ENCODE results near the gene SMYD3. TPM values are rescaled to one million over a fixed set of nuclear protein-coding genes. Genes with fewer than 3 reads are reported as not detected.

The SMYD3 gene
- total and polyA plus RNA-seq, 2 experiments from 2014 or later, result 30.8 to 68.5 TPM

- Histone ChIP-seq H2AFZ (no peak overlapping the region), H3K27me3 (no peaks in the 10 kb centered on the region), H3K36me3 (replicated peaks; ENCODE audit: insufficient read depth, low read depth) (no peaks in the 10 kb centered on the region), H3K9me3 (ENCODE audit: low read depth) (no peaks in the 10 kb centered on the region), H3K79me2 (no peaks in the 10 kb centered on the region), H3K4me1 (ENCODE audit: insufficient read depth) (no peaks in the 10 kb centered on the region), H3K9me2 (replicated peaks; ENCODE audit: insufficient read depth) (no peaks in the 10 kb centered on the region), H4K20me1 (ENCODE audit: insufficient read depth, poor library complexity, severe bottlenecking) (no peaks in the 10 kb centered on the region), H3K4me2 (no peak overlapping the region), H3K27ac (no peak overlapping the region), H3K4me3 (no peak overlapping the region)
- TF ChIP-seq EZH2 (IDR thresholded peaks at IDR 0.05; ENCODE audit: borderline replicate concordance) (no peak), CTCF (IDR thresholded peaks at IDR 0.05; ENCODE audit: poor library complexity) (no peak), EZH2phosphoT487 (IDR thresholded peaks at IDR 0.05; ENCODE audit: low read depth, severe bottlenecking, unreplicated experiment) (no peak)
- no peak for DNase-seq (ENCODE audit: low spot score)
- WGBS (ENCODE audit: low lambda C conversion rate, missing lambda C conversion rate), result 91% methylated on average over 6 of the region's 7 CpGs
Measured at GRCh38 chr1:246526915-246527314, 19.8 kb upstream of the SMYD3 start.

- TF ChIP-seq EZH2 (IDR thresholded peaks at IDR 0.05; ENCODE audit: borderline replicate concordance) (no peak), EZH2phosphoT487 (IDR thresholded peaks at IDR 0.05; ENCODE audit: low read depth, severe bottlenecking, unreplicated experiment) (no peak), CTCF (IDR thresholded peaks at IDR 0.05; ENCODE audit: poor library complexity) (no peak)
Measured at GRCh38 chr1:246526380-246526779, 19.3 kb upstream of the SMYD3 start.

GRCh38 chr1:246519514-246519913 lies 12.4 kb upstream of the SMYD3 start:
- Histone ChIP-seq H3K4me3 (no peak overlapping the region), H3K4me1 (ENCODE audit: insufficient read depth) (no peaks in the 10 kb centered on the region), H3K9me2 (replicated peaks; ENCODE audit: insufficient read depth) (no peaks in the 10 kb centered on the region), H3K79me2 (no peaks in the 10 kb centered on the region), H3K27me3 (no peaks in the 10 kb centered on the region), H3K9me3 (ENCODE audit: low read depth) (no peaks in the 10 kb centered on the region), H3K4me2 (no peak overlapping the region), H3K36me3 (replicated peaks; ENCODE audit: insufficient read depth, low read depth) (no peaks in the 10 kb centered on the region), H4K20me1 (ENCODE audit: insufficient read depth, poor library complexity, severe bottlenecking) (no peaks in the 10 kb centered on the region), H2AFZ (no peak overlapping the region), H3K27ac (no peak overlapping the region)
- WGBS (ENCODE audit: low lambda C conversion rate, missing lambda C conversion rate), result 100% methylated on average over 1 of the region's 1 CpG
- TF ChIP-seq EZH2phosphoT487 (IDR thresholded peaks at IDR 0.05; ENCODE audit: low read depth, severe bottlenecking, unreplicated experiment), result no peak
- no peak for TF ChIP-seq EZH2 (IDR thresholded peaks at IDR 0.05; ENCODE audit: borderline replicate concordance)
- no peak for TF ChIP-seq CTCF (IDR thresholded peaks at IDR 0.05; ENCODE audit: poor library complexity)
- DNase-seq (ENCODE audit: low spot score), result no peak

More at GRCh38 chr1:246526380-246526779, 19.3 kb upstream of the SMYD3 start:
- Histone ChIP-seq H3K9me2 (replicated peaks; ENCODE audit: insufficient read depth) (no peaks in the 10 kb centered on the region), H3K4me1 (ENCODE audit: insufficient read depth) (no peaks in the 10 kb centered on the region), H3K27ac (no peak overlapping the region), H3K79me2 (no peaks in the 10 kb centered on the region), H3K4me2 (no peak overlapping the region), H3K4me3 (no peak overlapping the region), H3K36me3 (replicated peaks; ENCODE audit: insufficient read depth, low read depth) (no peaks in the 10 kb centered on the region), H4K20me1 (ENCODE audit: insufficient read depth, poor library complexity, severe bottlenecking) (no peaks in the 10 kb centered on the region), H2AFZ (no peak overlapping the region), H3K9me3 (ENCODE audit: low read depth) (no peaks in the 10 kb centered on the region), H3K27me3 (no peaks in the 10 kb centered on the region)
- no peak for DNase-seq (ENCODE audit: low spot score)
- WGBS (ENCODE audit: low lambda C conversion rate, missing lambda C conversion rate), result 87% methylated on average over 4 of the region's 4 CpGs

Measured in hepatocyte (in vitro differentiated cells).